RPMI8226 (cell line): ENCODE data around the gene TMEM139.
"Not testable (repeated sequence)": the region's sequence is repeated elsewhere in the genome, so short reads cannot be mapped to it uniquely, and the experiment has no call there.

Experiments
- DNase-seq: peaks from one replicate; pipeline ENCODE4 v3.0.0-alpha.2; 2015

The TMEM139 gene

DNA sequence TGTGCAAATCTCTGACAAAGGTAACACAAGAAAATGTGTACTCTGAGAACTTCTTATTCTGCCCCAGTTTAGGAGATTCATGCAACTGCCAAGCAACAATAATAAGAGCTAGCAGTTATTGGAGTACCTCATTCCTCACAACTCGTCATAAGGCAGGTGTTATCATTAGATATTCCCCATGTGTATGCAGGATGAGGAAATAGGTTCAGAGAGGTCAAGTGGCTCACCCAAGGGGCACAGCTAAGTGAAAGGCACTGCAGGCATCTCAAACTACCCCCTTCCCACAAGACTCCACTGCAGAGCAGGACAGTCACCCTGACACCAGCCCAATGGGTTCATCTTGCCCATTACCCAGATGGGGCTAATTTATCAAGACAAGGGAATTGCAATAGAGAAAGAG, 22.9 kb upstream of the TMEM139 start:
- DNase-seq: no peak

DNA sequence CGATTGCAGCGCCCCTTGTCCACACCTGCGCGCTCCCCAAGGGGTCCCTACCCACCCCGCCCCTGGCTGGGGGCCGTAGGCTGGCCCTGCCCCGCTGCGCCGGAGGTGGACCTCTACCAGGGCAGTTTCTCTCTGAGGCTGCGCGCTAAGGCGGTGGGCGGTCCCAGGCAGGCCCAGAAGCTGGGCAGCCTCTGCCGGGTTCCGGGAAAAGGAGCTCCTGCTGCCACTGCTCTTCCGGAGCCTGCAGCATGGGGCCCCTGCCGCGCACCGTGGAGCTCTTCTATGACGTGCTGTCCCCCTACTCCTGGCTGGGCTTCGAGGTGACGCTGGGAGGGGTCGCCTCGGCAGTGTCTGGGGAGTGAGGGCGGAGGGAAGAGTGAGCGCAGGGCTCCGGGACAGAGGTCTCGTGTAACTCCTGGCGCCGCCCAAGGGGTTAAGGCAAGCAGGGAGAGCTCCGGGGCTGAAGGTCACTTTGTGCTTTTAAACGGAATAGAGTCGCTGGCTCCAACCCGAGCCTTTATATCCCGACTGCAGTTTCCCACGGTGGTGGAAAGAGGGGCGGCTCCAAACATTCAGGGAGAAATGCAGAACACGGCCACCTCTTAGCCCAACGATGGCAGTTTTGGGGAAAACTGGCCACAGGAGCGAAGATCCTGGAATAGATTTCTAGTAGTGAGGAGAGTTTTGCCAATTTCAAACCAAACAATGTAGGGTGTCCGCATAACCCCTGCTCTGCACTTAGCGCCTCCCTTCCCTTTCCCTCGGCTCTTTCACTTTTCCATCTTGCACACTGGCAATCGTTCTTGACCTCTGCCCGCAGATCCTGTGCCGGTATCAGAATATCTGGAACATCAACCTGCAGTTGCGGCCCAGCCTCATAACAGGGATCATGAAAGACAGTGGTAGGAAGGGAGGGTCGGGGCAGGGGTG, 21.2 kb upstream of the TMEM139 start, which contains the start of gene GSTK1:
TSS of gene GSTK1 (plus strand) at position 176 of the 930 bp plus-strand sequence. CDS start at position 249, 73 bp downstream.
- peak; percentile 85 for DNase-seq

DNA sequence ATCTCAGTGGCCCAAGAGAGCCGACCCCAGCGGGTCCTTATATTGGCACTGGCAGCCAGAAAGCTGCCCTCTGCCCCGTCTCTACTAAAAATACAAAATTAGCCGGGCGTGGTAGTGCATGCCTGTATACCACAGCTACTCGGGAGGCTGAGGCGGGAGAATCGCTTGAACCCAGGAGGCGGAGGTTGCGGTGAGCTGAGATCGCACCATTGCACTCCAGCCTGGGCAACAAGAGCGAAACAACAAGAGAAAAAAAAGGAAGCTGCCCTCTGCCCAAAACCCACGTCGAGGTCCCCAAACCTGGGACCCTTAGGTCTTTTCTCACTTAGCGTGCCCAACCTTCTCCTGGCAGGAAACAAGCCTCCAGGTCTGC, 20.6 kb upstream of the TMEM139 start:
- DNase-seq: not testable (repeated sequence)

DNA sequence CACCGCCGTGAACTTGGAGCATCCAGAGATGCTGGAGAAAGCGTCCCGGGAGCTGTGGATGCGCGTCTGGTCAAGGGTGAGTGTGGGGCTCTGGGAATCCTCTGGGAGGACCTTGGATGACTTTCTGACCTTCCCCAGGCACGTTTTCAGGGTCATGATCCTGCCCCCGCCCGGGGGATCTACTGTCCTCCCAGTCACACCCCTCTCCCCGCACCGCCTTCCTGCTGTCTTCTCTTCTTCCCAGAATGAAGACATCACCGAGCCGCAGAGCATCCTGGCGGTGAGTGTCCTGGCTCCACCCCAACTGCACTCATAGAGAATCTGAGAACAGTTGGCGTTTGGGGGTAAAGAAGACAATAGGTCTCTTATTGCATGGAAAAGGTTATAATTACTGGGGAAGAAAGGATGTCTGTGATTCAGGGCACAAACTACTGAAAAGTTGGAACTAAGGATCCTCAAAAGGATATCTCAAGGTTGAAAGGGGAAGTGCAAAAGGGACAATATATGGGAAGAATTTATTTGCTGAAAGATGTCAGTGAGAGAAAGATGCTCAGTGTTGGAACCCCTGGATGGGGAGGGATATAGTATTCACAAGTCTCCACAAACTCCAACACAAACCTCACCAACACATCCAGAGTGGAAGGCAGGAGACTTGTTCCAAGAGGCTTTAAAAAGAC, 19.6 kb upstream of the TMEM139 start:
- DNase-seq: no peak

DNA sequence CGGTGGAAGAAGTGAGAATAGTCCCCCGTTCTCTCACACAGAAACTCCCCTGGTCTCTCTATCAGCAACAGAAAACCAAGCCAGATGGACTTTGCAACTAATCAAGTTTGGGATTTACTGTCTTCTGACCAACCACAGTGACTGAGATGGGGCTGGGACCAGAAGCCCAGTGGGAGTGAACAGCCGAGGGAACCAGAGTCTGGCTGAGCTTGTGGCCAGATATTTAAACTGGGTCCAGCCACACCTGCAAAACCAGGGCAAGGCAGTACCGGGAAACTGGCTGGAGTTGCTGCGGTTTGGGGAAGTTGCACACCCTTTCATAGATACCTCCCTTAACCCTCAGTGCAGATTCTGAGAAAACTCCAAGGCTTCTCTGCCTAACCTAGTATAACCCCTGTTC, 15.5 kb upstream of the TMEM139 start:
- no peak for DNase-seq

DNA sequence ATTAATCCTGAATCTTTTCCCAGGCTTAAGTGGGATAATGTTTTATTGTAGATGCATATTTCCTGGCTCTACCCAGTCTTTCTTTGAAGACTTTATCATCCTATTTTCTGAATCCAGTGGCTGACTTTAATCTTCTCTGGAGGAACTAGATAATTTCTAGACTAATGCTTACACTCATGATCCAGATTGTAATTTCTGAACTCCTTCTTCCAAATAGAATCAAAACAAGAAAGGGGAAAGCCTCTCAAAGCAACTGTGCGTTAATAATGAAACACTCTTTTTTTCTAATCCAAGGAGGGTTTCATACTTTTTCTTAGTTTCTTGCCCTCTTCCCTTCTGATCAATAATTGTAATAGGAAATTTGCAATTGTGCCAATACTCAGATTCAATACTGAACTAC, 13.5 kb upstream of the TMEM139 start:
- DNase-seq: no peak

DNA sequence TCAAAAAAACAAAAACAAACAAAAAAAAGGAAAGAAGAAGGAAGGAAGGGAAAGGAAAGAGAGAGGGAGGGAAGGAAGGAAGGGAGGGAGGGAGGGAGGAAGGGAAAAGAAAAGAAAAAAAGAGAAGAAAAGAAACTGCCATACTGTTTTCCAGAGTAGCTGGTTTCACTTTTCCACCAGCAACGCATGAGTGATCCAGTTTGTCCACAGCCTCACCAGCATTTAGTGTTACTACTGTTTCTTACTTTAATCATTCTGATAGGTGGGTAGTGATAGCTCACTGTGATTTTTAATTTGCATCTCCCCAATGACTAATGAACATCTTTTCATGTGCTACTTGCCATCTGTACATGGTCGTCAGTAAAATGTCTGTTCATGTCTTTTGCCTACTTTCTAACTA, 11.9 kb upstream of the TMEM139 start:
- no peak for DNase-seq

DNA sequence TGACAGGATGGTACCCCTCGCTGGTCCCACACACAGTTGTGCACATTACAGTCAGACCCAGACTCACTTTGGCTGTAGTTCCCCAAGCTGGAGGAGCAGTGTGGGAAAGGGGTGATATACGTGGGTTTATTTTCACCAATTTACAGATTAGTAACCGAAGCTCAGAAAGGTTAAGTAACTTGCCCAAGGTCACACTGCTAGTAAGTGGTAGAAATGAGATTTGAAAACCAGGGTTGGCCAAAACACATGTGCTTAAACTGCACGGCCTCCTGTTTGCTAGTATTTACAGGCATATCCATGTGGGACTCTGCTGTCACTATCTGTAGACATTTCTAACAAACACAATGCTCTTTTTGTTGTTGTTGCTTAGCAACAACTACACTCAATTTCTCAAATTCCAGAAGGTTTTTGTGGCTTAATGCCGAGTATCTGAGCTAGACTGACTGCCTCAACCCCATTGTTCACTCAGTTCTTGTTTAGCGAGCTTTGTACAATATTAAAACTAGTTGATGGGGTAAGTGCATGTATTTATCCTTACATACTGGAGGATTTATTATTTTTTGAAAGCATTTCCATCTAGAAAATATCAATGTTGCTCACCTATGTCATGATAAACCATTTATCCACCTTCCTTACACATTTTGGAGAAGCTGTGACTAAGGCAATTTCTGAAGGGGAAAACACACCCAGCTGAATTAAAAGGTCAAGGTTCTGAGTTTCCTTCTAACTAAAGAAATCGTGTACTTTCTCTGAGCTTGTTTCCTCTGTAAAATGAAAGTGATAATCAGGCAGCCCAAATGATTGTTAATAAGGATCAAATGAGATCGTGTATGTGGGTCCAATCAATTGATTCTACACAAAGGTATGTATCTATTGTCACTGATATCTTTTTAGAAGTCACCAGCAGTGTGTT, 5.3 kb upstream of the TMEM139 start:
- no peak for DNase-seq

DNA sequence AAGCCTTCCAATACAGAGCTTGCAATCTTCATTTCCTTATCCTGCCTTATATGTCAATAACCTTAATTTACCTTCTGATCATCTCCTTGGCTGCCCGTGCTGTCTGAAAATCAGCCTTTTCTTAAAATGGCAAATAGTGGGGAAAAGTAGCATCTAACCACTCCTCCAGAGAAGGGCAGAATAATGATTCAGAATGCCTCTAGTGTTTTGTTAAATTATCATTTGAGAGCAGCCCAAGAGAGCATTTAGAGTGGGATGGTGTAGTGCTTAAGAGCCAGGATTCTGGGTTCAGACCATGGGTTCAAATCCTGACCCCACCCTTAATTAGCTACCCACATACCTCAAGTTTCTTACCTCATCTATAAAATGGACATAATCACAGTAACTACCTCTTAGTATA, 4.6 kb upstream of the TMEM139 start:
- DNase-seq: no peak

DNA sequence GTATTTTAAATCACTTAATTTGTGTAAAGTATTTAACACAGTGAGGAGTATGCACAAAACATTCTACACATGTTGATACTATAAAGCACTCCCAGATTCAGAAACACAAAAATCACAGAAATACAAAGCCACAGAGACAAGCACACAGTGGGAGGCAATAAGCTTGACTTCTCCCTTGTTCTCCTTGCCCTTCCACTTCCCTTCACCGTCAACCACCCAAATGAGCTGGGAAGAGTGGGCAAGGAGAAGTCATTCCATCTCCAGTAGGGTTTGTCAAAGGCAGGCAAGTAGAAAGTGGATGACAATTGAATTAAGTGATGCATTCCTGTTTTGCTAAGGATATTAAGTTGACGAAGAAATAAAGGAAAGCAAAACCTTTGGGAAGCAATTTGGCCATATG, 4.2 kb upstream of the TMEM139 start:
- DNase-seq: no peak

DNA sequence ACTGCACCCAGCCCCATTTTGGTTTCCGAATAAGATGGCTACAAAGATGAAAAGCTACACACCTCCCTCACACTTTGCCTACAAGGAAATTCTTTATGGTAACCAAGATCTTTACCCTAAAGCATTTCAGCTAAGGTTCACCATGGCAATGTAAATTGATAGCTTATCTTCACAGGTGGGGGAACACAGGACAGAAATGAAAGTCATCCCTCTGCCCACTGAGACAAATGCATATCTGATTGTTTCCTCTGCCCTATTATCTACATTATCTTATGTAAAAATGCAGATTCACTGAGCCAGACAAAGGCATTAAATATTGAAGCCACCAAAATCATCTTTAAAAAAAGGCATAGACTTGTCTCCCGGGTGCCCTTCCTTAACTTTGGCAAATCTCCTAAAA, 3.2 kb upstream of the TMEM139 start:
- no peak for DNase-seq

DNA sequence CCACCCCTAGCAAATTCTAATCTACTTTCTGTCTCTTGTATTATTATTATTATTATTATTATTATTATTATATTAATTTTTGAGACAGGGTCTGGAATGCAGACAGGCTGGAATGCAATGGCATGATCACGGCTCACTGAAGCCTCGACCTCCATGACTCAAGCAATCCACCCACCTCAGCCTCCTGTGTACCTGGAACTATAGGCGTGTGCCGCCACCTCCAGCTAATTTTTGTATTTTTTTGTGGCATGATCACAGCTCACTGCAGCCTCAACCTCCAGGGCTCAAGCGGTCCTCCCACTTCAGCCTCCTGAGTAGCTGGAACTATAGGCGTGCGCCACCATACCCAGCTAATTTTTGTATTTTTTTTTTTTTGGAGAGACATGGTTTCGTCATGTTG, 2.6 kb upstream of the TMEM139 start:
- no peak for DNase-seq

DNA sequence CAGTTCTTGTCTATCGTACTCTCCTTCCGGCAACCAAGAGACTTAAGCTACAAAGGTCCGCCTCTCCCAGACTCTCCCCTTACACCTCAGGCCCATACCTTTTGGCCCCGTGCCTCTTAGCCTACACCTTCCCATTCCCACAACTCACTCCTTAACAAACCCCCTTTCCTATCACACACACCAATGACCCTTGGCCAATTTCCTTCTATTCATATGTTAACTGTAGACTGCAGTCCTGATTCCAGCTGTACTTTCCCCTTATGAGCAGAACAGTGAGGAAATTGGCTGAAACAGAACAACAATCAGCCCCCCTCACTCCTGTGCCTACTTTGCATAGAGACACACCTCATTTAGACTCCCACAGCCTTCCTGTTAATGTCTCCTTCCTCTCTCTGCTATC, 1.4 kb upstream of the TMEM139 start:
- DNase-seq: no peak

DNA sequence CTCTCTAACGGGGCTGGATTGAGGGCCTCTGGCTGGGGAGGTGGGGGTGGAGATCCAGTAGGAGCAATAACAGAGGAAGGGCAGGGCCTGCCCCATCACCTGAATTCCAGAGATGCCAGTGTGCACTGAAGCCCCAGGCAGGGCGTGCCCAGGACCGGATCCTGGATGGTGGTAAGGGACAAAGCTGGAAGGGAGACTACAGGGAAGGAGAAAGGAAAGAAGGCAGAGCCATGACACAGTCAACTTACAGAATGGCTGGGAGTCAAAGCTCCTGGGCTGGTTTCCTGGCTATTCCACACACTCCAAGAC, 666 bp downstream of the TMEM139 start:
- no peak for DNase-seq

DNA sequence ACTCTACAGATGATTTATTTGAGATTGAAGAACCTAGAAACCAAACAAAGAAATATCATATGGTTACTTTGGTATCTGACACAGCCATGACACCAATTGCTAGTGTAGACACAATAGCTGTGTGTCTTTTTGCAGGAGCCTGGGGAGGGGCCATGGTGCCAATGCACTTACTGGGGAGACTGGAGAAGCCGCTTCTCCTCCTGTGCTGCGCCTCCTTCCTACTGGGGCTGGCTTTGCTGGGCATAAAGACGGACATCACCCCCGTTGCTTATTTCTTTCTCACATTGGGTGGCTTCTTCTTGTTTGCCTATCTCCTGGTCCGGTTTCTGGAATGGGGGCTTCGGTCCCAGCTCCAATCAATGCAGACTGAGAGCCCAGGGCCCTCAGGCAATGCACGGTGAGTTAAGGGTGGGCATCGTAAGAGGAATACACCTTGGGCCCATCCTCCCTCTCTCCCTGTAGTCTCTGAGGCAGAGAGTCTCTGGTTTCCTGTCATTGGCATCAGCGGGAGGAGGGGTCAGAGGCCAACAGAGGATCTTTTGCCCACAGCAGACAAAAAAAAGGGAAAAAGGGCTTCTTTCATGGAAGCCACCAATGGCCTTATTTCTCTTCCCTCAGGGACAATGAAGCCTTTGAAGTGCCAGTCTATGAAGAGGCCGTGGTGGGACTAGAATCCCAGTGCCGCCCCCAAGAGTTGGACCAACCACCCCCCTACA, 1.2 kb downstream of the TMEM139 start:
- DNase-seq: no peak

DNA sequence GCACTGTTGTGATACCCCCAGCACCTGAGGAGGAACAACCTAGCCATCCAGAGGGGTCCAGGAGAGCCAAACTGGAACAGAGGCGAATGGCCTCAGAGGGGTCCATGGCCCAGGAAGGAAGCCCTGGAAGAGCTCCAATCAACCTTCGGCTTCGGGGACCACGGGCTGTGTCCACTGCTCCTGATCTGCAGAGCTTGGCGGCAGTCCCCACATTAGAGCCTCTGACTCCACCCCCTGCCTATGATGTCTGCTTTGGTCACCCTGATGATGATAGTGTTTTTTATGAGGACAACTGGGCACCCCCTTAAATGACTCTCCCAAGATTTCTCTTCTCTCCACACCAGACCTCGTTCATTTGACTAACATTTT, 1.7 kb downstream of the TMEM139 start:
- DNase-seq: no peak

DNA sequence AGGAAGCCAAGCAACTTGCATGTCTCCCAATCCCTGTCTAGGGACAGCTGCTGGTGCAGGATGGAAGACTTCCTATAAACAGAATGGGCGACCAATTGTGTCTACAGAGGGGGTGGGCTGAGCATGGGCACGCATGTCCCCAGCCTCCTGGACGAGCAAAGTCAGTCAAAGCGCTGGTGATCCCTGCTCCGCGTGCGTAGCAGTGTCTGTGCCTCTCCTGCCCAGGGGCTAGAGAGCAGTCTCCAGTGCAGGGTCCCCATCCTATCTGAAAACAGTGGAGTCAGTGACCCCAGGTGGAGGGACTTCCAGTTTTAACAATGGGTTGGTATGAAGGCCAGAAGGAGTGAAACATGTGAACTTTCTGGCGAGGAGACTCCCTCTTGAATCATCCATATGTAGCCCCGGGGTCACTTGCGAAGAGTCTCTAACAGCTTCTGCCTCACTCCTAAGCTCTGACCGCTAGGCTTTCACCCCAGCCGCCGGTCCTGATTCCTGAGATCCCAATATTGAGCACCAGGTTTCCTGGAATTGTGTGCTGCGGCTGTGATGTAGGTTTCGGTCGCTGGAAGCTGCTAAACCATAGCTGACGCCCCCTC, 2.7 kb downstream of the TMEM139 start:
- no peak for DNase-seq

DNA sequence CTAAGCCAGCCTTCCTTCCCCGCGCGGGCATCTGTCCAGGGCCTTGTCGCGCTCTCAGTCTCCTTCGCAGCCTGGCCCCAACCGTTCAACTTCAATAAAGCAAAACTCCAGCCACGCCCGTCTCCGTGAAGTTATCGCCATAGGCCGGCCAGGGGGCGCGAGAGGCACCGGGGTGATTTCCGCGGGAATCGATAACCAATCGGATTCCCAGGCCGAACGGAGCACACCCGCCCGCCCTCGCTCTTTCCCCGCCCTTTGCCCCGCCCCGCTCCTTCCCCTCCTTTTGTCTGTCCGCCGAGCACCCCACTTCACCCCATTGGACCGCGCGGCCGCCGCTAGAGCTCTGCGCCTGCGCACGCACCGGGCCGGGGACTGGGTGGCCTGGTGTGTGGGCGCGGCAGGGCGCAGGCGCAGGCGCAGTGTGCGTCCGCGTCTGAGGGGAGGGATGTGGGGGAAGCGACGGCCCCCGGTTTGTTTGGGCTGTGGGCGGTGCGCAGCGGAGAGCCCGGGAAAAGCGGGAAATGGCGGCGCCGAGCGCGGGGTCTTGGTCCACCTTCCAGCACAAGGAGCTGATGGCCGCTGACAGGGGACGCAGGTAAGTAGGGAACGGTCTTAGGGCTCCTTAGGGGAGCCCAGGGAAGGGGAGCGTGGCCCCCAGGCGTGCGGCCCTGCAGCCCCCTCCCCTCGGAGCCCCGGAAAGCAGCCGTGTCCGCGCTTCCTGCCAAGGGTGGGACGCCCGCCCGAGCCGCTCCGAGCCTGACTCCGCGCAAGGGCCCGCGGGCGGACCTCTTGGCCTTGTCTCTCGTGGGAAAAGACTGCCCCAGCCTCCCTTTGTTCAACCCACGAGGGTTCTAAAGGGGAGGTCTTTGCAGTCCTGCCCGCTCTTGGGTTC, 3.4 kb downstream of the TMEM139 start, which contains the start of gene CASP2:
TSS of gene CASP2 (plus strand) at position 417 of the 892 bp plus-strand sequence. CDS start at position 522, 105 bp downstream.
- peak; percentile 99 for DNase-seq

DNA sequence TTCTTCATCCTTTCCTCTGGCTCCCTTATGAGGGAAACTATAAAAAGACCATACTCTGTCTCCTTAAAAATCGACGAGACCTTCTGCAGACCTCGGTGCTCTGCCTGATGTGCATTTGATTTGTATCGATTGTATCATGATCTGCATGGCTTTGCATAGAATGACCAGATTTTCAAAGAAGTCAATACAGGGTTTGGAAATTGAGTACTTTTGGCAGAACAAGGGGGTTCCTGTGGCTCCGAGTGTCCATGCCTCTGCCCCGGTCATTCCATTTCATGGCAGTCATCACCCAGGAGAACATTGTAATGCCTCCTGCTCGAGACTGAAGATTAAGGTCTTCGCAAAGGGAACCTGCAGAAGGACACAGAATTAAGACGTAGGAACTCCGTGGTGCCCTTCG, 4.1 kb downstream of the TMEM139 start:
- DNase-seq: peak; percentile 31

DNA sequence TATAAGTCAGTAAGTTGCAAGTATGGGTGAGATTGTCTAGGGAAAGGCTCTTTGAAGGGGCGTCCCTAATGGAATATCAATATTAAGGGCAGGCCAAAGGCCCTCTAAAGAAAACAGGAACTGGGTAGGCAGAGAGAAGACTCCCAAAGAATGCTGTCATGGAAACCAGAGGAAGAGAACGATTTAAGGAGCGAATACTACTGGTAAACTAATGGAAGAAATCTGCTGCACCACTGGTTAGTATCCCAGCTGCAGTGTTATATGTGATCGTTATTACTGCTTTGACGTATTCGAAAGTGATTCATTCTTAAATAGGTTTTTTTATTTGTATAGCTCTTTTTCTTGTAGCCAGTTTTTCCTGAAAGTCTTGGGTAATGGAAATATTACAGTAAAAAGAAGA, 4.7 kb downstream of the TMEM139 start:
- DNase-seq: no peak

DNA sequence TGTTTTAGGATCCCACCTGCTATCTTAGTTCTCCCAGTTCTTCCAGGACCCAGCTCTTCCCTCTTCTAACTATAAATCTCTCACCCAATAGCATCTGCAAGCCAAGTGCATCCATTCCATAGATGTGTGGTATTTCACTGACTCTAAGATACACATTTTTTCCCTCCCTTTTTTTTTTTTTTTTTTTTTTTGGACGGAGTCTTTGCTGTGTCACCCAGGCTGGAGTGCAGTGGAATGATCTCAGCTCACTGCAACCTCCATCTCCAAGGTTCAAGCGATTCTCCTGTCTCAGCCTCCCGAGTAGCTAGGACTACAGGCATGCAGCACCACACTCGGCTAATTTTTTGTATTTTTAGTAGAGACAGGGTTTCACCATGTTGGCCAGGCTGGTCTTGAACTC, 5.1 kb downstream of the TMEM139 start:
- DNase-seq: not testable (repeated sequence)
